WI38 (cell line): Measurements from ENCODE around the gene FOCAD.

Experiments used
- H3K4me3 ChIP-seq: 2 replicates; pipeline ENCODE4 v1.5.1; 2011; ENCODE audit warnings: low read depth, mild to moderate bottlenecking, control low read depth, low read length
- TF ChIP-seq, protein P1 (sequence below): IDR thresholded peaks from 2 replicates; pipeline ENCODE4 v1.5.1; 2012; ENCODE audit warnings: low read depth, mild to moderate bottlenecking, control low read depth, low read length

FOCAD gene

DNA sequence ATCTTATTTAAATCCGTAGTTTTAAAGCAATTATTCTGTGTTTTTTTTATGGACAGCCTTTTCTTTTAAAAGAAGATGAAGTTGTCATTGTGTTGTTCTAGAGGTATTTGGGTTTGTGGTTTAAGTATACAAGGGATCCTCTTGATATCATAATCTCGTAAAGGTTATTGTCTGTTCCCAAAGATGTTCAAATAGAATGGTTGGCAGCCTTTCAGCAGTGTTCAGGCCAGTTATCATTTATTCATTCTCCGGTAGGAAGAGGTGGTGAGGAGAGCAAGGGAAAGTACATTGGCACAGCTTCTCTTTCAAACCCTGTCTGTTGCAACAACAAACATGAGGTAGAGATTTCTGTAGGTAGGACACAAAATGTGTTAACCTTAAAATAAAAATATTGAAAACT, 147.0 kb downstream of the FOCAD start:
- no peak overlapping the region for H3K4me3 ChIP-seq
- TF ChIP-seq, protein P1, sequence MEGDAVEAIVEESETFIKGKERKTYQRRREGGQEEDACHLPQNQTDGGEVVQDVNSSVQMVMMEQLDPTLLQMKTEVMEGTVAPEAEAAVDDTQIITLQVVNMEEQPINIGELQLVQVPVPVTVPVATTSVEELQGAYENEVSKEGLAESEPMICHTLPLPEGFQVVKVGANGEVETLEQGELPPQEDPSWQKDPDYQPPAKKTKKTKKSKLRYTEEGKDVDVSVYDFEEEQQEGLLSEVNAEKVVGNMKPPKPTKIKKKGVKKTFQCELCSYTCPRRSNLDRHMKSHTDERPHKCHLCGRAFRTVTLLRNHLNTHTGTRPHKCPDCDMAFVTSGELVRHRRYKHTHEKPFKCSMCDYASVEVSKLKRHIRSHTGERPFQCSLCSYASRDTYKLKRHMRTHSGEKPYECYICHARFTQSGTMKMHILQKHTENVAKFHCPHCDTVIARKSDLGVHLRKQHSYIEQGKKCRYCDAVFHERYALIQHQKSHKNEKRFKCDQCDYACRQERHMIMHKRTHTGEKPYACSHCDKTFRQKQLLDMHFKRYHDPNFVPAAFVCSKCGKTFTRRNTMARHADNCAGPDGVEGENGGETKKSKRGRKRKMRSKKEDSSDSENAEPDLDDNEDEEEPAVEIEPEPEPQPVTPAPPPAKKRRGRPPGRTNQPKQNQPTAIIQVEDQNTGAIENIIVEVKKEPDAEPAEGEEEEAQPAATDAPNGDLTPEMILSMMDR, result no peak

DNA sequence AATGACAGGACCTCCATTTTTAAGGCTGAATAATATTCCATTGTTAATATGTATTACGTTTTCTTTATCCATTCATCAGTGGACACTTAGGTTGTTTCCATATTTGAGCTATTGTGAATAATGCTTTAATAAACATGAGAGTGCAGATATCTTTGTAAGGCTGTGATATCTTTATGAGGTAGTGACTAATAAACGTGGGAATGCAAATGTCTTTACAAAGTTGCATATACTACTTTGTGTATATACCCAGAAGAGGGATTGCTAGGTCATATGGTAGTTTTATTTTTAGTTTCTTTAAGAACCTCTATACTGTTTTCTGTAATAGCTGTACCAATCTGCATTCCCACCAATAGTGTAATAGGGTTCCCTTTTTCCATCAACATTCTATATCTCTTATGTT, 148.7 kb downstream of the FOCAD start:
- H3K4me3 ChIP-seq, result no peak overlapping the region
- TF ChIP-seq, protein P1, result no peak

DNA sequence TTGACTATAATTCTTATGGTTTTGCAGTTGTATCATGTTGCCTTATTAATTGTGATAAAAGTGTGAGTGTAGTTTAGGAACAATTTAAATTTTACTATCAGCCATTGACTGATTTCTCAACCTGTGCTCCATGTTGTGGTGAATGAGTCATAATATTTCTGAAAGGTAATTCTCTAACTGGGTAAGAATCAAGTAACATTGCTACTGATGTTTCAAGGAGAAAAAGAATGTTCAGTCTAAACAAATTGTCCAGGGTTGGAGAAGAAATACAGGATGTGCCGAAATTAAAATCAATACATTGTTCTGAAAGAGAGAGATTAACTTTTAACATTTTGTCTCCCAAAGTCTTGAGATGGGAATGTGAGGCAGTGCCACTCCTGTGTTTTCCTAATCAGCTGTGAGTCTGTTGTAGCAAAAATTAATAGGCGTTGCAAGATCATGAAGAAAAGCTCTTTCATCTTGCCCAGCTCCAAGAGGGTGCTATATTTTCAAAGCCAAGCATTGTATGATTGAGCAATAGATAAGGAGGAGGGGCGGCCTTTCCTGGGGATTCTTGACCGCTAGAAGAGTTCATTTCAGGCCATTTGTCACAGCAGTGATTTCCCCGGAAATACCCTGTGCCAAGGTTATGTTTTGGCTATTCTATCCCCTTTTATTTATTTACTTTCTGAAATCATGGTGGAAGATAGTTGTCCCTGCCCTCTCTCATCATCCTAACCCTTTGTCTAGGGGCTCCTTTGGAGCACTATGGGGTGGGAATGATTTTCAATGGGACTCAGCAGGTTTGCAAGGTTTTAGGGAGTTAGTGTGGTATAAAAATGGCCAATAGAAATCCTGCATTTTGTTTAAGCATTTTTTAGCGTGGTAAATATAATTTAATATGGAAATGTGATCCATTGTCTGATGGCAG, 151.6 kb downstream of the FOCAD start:
- TF ChIP-seq, protein P1, result no peak
- no peak overlapping the region; the same call in 1 of the 2 replicates for H3K4me3 ChIP-seq

DNA sequence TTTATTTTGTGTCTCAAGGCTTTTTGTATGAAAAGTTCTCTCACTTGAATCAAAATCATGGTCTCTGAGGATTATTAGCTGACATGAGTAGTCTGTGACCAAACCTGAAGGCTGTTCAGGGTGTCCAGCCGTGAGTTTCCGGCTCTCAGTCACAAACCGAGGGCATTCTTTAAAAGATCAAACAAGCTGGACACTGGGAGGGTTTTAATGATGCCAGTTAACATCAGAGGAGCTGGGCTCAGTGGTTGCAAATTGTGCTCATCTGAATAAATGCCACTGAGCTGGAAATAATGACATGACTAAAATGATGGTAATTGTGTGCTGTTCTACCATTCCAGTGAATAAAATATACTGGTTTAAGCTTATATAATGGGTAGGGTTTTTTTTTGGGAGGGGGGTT, 153.1 kb downstream of the FOCAD start:
- TF ChIP-seq, protein P1, result no peak

DNA sequence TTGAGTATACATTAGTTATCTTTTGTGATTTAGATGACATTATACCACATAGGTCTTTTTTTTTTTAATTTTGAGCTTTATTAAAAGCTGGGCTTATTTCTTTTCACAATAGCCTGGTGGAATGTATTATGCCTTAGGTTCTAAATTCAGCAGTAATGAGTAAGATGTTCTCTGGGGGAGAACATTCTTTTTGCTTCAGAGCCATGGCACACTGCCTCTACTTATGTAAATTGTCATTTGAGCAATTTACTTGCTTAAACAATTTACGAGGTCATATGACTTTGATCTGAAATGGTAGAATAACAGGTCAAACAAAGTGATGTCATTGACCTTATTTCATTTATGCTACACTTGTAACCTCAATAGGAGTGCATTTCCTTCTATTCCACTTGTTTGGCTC, 154.2 kb downstream of the FOCAD start:
- TF ChIP-seq, protein P1, result no peak
- no peak overlapping the region for H3K4me3 ChIP-seq

More for the DNA sequence above, 153.1 kb downstream of the FOCAD start:
- H3K4me3 ChIP-seq, result no peak overlapping the region

DNA sequence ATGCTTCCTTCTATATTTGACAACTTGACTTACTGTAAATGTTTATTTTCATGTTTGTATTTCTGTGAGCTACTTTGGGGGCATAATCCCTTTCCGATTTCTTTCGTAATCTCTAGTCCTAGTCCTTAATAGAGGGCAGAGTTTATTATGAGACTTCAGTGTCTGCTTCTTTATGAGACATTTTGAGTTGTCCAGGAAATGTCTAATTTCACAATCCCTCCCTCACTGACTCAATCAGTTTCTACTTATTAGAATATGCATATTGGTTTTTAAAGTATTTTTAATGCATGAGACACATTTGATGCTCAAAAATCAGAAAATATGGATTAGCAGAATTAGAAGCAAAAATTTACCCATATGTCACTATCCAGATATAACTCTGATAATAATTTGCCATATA, 160.9 kb downstream of the FOCAD start:
- no peak overlapping the region for H3K4me3 ChIP-seq
- TF ChIP-seq, protein P1, result no peak

DNA sequence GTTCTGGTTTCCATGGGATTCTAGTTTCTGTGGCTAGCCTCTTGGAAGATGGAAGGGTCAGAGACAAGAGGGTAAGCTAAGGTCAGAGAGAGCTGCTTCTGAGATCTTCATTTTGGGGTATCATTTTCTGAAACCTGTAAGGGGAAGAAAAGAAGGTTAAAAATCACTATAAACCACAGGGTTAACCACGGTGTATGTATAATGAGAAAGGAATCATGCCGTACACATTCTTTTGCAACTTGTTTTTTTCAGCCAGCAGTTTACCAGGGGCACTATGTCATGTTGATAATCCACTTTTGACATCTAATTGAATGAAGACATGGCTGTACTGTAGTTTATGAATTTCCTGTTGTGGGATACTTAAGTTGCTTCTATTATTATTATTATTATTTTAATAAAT, 164.4 kb downstream of the FOCAD start:
- no peak overlapping the region for H3K4me3 ChIP-seq
- TF ChIP-seq, protein P1, result no peak
